Epidermal melanocyte (primary cell): ENCODE data around the gene MAGEA11.
"Not testable (repeated sequence)": the region's sequence is repeated elsewhere in the genome, so short reads cannot be mapped to it uniquely, and the experiment has no call there.

Experiments used
- DNase-seq: peaks from one replicate; pipeline ENCODE4 v3.0.0; 2011; ENCODE audit warnings: low spot score; ENCODE audit not compliant: insufficient read length

The MAGEA11 gene

DNA sequence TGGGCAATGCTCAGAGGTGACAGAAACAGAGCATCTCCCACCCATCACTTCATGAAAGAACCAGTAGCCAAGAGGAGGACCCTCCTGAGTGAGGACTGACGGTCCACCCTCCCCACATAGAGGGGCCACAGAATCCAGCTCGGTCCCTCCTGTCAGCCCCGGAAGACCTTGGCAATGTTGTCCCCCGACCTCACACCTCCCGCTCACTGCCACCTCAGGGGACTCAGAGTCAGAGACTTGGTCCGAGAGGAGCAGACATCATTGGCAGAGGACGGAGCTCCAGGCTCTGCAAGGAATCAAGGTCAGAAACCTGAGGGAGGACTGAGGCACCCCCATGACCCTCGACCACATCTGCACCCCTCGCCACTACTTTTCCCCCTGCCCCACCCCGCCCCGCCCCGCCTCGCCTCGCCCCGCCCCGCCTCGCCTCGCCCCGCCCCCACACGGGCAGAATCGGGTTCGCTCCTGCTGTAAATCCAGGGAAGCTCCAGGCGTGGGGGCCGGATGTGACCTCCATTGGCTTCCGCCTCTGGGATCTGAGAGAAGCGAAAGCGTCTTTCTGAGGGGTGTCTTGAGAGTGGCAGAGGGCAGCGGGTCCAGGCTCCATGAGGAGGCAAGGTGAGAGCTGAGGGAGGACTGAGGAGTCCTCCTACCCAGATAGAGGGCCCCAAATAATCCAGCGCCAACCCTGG, at the start of gene MAGEA11:
Gene MAGEA11 (plus strand): TSS at position 516 of the 692 bp plus-strand sequence. CDS start 1,100 bp downstream, outside the sequence.
- no peak for DNase-seq

GRCh38 chrX:149675088-149675487, 36.8 kb upstream of the MAGEA11 start:
- DNase-seq: not testable (repeated sequence)

DNA sequence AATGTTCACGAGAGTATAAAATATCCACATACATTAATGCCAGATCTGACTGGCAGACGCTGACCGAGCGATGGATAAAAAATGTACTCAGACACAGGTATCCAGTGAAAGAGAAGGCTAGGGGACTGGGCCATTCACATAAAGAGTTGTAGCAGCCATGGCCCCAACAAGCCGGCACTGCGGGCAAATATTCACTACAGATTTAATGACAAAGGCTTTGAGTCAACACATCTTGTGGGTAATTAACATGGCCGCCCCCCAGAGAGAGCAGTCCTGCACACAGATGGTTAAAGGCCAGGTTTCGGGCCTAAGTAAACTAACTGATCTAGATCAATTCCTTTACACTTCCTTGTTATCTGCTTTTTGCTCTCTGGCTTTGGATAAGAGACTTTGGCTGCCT, 36.3 kb upstream of the MAGEA11 start:
- not testable (repeated sequence) for DNase-seq

DNA sequence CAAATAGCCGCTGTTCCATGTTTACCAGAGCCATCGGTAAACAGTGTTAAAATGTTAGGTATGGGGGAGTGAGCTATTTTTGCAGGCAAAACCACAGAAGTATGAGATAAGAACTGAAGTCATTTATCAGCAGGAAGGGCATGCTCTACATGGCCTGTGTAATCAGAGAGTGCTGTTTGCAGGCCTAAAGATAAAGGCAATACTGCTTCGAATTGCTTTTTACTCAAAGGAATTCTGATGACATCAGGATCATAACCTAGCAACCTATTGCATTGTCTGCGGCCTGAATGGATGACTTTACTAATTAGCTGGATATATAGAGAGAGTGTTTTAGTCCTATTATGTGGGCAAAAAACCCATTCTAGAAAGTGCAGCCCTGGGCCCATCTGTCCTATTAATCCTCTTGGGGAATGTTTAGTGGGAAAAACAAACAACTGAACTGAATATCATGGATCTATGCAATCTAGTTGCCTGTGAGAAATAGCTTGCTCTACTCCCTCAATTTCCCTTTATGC, 32.6 kb upstream of the MAGEA11 start:
- DNase-seq: not testable (repeated sequence)

DNA sequence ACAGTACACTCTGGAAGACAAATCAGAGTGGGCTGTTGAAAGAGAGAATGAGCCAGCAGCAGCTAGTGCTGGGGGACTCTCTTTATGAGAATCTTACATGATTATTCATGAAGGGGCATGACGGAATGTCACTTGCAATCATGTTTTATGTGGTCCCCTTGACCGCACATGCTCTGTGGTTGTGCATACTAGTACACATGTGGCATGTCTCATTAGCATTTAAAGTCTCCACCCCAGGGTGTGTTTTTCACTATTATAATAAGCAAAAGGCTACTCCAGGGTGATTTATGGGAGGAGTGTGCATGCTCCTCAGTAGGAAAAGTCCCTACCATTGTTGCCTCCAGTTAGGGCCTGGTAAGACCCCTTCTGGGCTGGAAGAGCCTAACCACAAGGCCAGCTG, 30.7 kb upstream of the MAGEA11 start:
- no peak for DNase-seq

- DNase-seq: no peak
Measured at GRCh38 chrX:149682031-149682430, 29.8 kb upstream of the MAGEA11 start.

DNA sequence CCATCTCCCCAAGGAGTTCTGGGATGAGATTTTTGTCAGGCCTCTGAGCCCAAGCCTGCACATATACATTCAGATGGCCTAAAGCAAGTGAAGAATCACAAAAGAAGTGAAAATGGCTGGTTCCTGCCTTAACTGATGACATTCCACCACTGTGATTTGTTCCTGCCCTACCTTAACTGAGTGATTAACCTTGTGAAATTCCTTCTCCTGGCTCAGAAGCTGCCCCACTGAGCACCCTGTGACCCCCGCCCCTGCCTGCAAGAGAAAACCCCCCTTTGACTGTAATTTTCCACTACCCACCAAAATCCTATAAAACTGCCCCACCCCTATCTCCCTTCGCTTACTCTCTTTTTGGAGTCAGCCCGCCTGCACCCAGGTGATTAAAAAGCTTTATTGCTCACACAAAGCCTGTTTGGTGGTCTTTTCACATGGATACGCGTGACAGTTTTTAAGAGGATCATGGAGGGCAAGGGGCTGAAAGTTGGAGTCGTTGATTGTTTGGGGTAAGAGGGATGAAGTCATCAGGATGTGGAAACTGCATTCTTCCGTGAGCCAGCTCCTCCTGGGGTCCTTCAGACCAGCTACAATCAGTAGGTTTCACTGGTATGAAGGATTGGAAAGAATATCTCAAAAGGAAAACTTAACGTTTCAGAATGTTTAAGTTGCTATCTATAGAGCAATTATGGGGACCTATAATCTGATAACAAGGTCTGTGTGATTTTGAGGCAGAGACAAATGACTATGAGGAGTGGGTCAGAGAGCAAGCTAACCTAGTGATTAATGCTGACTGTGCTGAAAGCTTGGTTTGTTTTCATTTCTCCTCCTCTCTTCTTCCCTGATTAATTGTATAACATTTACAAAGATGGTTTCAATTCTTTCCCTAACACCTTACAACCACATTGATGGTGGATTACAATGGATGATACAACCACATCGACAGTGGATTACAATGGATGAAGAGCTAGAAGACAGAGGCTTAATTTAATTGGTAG, 28.6 kb upstream of the MAGEA11 start:
- DNase-seq: no peak

GRCh38 chrX:149683966-149684730, 27.7 kb upstream of the MAGEA11 start:
- no peak for DNase-seq

DNA sequence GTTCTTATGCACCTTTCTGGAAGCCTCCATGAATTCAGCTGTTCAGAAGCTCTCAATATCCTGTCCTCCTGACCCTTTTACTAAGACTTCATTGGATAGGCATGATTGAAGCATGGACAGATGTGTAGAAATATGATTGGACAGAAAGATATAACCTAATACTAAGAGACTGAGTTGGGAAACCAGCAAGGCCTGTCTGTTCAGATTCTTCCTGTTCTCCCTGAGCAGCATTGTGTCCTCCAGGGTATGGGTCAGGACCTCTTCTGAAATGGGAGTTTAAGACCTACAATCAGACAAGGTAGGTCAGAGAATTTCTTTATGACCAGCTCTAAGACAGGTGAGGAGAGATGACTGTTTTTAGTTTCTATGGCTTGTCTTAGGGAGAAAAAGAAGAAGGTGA, 23.9 kb upstream of the MAGEA11 start:
- DNase-seq: no peak

DNA sequence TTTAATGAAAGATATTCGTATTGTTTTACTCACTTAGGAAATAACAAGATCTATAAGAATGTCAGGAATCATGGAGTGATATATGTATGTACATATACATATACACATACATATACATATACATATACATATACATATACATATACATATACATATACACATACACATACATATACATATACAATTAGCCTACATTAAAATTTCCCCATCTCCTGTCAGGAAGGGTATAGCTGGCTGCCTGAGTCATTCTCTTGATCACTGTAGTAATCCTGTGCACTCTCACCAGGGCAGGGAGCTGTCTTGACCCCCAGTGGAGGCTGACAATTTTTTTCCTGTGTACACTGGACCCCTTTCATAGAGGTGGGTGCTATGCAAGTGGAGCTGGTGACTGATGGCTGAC, 23.3 kb upstream of the MAGEA11 start:
- DNase-seq: no peak

GRCh38 chrX:149691794-149692193, 20.1 kb upstream of the MAGEA11 start:
- no peak for DNase-seq

DNA sequence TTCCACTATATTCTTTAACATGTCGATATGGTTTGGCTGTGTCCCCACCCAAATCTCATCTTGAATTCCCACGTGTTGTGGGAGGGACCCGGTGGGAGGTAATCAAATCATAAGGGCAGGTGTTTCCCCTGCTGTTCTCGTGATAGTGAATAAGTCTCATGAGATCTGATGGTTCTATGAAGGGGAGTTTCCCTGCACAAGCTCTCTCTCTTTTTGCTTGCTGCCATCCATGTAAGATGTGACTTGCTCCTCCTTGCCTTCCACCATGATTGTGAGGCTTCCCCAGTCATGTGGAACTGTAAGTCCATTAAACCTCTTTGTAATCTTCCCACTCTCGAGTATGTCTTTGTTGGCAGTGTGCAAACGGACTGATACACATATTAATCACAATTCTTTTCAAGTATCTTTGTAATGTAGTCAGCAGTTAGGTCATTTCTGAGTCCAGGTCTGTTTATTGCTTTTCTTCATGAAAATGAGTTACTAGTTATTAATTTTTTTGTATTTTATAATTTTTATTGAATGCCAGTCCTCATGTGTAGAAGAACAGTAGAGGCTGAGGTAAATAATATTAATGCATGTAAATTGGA, 19.1 kb upstream of the MAGEA11 start:
- not testable (repeated sequence) for DNase-seq

GRCh38 chrX:149699761-149700160, 12.1 kb upstream of the MAGEA11 start:
- no peak for DNase-seq

GRCh38 chrX:149704664-149705063, 7.2 kb upstream of the MAGEA11 start:
- DNase-seq: no peak

DNA sequence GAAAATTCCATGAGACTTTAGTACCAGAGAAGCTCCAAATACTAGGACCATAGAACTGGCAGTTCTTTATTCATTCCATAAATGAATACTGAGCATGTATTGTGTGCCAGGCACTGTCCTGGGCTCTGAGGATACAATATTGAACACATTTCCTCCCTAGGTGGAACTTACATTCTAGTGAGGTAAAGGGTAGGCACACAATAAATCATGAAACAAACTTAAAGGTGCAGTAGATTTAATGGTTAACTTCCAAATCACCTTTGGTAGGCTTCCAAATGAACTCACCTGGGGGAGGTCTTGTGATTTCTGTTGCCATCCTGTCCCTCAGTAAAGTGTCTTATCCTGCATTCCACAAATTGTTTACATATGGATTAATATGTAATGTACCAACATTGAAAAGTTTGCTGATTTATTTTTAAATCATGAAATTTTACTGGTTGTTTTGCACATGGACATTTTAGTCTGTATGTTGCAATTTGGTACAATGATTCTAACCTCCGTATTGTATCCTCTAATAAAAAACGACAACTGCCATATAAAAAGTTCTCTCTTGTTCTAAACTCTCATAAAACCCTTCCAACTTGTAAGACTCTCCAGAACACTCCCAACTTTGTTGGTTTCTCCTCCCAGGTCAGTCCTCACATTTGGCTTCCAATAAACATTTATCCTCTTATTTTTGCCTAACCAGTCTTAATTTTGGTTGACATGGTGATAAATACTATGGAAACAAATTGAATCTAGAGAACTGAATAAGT, 4.5 kb upstream of the MAGEA11 start:
- DNase-seq: no peak

GRCh38 chrX:149712831-149713230, 971 bp downstream of the MAGEA11 start:
- DNase-seq: no peak

- no peak for DNase-seq
Measured at GRCh38 chrX:149713279-149714050, 1.6 kb downstream of the MAGEA11 start.

GRCh38 chrX:149715468-149715867, 3.6 kb downstream of the MAGEA11 start:
- DNase-seq: no peak

DNA sequence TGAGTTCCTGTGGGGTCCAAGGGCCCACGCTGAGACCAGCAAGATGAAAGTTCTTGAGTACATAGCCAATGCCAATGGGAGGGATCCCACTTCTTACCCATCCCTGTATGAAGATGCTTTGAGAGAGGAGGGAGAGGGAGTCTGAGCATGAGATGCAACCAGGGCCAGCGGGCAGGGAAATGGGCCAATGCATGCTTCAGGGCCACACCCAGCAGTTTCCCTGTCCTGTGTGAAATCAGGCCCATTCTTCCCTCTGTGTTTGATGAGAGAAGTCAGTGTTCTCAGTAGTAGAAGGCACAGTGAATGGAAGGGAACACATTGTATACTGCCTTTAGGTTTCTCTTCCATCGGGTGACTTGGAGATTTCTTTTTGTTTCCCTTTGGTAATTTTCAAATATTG, 4.8 kb downstream of the MAGEA11 start:
- no peak for DNase-seq

- DNase-seq: no peak
Measured at GRCh38 chrX:149717803-149718202, 5.9 kb downstream of the MAGEA11 start.
